Inferior parietal cortex (tissue), 1 donor: ENCODE results near the gene SGSH.

Source experiments
- DNase-seq: peaks from one replicate; pipeline ENCODE4 v3.0.0-alpha.2; 2016; ENCODE audit errors: extremely low spot score

Gene SGSH

DNA sequence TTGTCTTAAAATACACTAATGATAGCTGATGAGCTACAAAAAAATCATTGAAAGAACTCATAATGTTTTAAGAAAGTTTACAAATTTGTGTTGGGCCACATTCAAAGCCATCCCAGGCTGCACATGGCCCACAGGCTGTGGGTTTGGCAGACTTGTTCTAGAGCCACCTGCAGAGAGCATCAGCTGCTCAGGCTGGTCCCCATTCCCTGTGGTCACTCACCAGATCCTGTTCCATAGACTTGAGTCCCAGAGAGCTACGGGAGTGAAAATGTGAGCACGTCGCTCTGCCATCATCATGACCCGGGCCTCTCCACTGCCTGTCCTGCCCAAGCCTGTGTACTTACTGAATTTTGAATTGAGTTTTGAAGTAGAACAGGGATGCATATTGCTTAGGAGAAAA is 7.0 kb upstream of the SGSH start:
- DNase-seq: no peak

DNA sequence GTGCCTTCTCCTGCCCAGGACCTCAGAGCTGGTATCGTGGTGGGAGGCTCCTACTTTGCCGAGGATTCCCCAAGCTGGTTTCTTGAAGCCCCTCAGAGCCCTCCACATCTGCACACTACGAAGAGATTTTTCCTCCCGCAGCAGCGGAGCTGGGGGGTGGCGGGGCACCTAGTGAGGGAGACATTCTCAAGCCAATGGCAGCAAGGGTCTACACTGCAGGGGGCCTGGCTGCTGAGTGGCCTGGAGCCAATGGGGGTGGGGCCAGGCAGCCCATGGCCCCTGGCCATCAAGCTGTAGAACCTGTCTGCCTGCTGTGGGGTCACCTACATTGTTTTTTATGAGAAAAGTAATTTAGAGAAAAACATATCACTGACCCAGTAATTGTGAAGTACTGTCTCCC is 5.1 kb upstream of the SGSH start:
- no peak for DNase-seq

DNA sequence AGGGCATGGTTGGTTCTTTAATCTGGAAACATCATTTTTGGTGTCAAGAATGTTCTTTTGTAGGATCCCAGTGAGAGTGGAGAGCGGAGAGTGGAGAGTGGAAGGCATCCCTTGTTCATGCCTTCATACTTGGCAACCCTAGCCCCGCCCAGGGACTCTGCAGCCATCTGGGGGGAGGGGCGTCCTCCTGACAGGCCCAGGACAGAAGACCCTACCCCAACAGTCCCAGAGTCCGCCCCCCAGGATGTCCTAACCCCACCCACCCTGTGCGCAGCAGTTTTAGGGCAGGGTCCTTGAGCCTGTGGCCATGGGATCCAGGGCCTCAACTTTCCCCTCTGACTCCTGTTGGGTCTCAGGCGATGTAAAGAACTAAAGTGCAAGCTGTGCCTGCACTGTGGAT is 4.5 kb upstream of the SGSH start:
- no peak for DNase-seq

DNA sequence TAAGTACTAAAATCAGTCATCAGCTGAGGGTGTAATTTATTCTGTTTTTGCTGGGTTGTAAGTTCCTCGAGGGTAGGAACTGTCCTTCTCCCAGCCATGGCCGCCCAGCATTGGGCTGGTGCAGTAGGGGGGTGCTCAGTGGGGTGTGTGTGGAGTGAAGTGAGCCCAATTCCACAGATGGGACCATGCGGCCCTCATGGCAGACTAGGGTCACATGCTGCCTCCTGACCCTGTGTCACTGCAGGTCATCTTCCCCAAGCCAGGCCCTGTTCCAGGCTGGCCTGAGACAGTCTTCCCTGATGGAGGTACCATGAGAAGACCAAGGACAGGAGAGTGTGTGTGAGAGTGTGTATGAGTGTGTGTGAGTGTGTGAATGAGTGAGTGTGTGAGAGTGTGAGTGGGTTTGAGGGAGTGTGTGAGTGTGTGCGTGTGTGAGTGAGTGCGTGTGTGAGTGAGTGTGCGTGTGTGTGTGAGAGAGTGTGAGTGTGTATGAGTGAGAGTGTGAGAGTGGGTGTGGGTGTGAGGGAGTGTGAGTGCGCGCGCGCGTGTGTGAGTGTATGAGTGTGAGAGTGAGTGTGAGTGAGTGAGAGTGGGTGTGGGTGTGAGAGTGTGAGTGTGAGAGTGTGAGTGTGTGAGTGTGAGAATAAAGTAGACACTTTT is 3.8 kb upstream of the SGSH start:
- no peak for DNase-seq

DNA sequence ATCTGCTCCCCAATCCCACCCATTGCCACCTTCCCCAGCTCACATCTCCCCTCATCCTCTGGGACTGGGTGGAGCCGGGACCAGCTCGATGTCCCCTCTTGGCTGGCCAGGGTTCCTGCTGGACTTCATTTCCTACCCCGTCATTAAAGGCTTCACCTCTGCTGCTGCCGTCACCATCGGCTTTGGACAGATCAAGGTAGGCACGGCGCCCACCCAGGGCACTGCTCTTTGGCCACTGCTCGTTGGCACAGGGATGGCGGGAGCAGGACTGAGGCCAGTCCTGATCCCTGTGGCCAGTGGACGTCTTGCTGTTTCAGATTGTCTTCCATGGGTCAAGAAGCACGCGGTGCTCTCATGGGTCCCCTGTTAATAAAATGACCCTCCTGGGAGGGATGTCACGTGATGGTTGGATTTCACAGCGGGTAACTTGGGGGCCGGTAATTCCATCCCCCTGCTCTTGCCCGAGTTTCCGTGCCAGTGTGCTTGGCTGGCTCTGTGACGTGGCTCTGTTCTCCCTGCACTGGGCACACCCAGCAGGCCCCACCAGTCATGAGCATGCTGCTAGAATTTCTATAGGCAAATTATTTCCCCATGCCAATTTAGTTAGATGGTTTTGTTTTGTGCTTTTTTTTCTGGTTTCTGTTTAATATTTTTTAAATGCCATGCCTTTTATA is 3.1 kb upstream of the SGSH start:
- DNase-seq: no peak

DNA sequence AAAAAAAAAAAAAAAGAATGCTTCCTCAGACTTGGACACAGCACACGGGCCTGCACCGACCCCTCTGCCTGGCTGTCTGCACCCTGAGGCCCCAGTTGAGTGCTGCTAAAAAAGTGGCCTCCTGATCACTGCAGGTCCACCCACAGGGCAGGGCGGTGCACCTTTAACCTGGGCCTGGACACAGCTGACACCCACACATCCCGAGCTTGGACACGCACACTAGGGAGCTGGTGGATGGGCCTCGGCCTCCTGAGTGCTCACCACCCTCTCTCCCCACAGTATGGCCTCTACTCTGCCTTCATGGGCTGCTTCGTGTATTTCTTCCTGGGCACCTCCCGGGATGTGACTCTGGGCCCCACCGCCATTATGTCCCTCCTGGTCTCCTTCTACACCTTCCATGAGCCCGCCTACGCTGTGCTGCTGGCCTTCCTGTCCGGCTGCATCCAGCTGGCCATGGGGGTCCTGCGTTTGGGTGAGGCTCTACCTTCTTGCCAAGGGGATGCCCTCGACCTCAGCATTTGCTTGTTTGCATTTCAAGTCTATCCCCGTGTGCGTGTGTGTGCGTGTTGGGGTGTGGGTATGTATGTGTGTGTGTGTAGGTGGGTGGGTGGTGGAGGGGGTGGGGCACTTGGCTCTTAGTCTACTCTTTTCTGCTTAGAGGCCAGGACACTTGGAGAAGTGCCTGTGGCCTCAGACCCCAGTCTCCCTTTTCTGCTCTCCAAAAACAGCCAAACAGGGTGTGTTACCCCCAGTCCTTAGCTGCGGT is 2.4 kb upstream of the SGSH start:
- no peak for DNase-seq

DNA sequence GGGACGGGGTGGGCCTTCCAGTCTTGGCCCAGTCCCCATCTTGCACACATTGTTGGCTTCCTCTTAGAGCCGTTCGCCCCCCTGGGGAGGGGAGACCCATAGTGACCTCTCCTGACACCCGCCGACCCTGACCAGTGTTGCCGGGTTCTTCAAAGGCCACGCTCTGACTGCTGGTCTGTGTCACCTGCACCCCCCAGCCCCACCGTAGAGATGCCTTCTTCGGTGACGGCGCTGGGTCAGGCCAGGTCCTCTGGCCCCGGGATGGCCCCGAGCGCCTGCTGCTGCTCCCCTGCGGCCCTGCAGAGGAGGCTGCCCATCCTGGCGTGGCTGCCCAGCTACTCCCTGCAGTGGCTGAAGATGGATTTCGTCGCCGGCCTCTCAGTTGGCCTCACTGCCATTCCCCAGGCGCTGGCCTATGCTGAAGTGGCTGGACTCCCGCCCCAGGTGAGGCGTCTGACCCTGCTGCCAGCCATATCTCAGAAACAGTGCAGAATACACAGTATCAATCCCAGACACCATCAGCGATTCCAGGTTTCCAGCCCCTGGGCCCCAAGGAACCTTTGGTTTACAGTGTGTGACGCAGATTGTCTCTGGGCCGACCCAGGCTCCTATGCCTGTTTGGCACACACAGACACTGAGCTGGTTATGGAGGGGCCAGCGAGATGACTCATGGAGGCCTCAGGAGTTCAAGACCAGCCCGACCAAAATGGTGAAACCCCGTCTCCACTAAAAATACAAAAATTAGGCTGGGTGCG is 1.4 kb upstream of the SGSH start:
- no peak for DNase-seq

DNA sequence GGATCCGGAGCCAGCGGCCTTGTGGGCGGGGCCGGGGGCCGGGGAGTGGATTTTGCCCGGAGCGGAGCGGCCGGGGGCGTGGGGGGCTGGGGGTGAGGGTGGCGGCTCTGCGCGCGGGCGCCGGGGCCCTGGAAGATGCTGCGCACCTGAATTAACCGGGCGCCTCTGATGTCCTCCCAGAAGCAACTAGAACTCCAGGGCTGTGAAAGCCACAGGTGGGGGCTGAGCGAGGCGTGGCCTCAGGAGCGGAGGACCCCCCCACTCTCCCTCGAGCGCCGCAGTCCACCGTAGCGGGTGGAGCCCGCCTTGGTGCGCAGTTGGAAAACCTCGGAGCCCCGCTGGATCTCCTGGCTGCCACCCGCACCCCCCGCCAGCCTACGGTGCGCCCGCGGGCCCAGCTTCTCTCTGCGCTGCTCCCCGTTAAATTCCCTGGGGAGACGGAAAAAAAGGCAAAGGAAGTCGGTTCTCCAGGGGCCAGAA is 643 bp upstream of the SGSH start:
- peak; percentile 15 for DNase-seq

DNA sequence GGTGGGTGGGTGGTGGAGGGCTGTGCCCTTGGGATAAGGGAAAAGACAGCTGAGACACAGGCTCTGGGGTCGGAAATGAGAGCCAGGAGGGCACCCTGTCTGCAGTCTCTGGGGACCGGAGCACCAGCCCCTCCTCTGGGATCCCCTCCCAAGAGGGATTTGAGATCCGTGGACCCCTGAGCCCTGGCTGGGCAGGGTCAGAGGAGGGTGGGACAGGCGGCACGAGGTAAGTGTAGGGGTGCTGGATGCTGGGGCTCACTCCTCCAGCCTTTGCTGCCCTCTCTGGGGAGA is 425 bp downstream of the SGSH start:
- DNase-seq: no peak

DNA sequence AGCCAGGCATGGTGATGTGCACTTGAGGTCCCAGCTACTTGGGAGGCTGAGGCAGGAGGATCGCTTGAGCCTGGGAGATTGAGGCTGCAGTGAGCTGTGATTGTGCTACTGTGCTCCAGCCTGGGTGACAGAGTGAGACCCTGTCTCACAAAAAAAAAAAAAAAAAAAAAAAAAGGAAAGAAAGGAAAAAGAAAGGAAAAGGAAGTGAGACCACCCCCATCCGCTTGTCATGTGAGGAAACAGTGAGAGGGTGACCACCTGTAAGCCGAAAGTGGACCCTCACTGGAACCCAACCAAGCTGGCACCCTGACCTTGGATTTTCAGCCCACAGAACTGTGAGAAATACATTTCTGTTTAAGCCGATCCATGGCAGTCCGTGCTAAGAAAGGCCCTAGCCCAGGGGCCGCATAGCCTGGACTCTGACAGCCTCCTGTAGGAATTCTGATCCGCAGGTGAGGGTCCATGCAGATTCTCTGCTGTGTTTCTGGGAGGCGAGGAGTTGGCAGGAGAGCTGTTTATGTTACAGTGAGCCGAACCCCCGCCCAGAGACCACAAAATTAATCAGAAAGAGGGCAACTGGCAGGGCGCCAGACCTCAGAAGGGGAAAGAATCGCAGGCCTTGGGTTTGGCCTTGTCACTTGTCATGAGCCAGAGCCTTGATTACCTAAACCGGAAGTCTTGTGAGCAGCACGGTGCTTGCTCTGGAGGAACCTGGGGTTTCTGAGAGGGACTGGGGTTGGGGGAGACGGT is 945 bp downstream of the SGSH start:
- DNase-seq: peak; percentile 36

DNA sequence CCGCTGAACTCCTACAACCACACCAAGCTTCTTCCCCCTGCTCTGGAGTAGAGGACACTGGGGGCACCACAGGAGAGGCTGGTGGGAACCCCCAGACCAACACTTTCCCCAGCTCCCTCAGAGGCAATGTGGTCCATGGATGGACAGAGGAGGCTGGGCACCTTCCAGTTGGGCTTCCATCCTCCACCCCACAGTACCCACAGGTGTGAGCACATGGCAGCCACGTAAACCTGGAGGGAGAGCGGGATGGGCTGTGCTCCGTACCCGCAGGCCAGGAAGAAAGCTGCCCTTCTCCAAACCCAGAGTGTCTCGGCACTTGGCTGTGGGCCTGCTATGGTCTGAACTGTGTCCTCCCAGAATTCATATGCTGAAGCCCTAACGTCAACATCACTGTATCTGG is 1.7 kb downstream of the SGSH start:
- no peak for DNase-seq

DNA sequence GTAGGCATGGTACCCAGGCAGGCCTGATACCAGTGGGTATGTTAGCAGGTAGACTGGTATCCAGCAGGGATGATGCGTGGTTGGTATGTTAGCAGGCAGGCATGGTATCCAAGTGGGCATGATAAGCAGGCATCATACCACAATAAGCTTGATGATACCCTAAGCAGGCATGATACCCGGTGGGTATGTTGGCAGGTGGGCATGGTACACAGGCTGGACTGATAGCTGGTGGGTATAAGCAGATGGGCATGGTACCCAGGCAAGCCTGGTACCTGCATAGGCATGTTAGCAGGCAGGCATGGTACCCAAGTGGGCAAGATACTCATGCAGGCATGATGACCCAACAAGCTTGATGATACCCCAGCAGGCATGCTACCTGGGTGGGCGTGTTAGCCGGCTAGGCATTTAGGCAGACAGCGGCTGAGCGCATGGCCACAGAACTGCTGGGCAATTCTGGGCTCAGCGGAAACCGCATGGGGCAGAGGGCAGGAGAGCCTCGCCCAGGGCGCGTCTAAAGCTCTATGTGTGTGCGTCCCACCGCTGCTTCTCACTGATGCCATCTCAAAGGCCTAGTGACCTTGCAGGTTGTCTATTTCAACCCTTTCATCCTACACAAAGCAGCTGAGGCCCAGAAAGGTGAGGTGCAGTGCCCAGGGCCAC is 2.3 kb downstream of the SGSH start:
- DNase-seq: no peak

DNA sequence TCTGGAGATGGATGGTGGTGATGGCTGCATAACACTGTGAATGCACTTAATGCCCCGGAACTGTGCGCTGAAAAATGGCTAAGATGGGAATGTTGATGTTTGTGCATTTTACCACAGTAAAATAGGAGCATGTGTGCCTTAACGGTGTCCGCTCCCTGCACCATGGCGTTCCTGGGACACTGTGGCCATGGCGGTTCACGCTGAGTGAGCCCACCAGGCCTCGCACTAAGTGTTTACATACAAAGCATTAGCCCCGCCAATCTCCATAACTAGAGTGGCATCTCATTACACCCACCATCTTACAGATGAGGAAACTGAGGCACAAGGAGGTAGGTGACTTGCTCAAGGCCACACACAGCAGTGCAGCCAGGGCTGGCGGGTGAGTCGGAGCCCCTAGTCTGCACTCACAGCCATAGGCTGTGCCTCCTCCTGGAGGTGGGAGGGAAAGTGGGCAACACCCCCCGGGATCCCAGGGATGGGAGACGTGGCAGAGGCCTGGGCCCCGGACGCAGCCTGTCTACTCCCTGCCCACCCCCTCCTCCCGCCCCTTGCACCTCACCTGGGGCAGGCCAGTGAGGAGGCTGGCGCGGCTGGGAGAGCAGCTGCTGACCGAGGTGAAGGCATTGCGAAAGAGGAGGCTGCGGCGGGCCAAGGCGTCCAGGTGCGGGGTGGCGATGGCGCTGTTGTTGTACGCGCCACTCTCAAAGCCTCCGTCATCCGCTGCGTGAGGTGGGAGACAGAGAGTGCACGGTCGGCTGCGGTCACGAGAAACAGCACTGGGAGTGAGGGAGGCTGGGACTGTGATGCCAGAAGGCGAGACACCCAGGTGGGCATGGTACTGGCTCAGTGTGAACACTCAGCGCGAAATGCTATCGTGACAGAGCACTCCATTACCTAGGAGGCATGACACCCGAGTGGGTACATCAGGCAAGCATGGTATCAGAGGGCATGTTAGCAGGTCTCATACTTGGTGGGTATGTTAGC is 3.4 kb downstream of the SGSH start:
- no peak for DNase-seq

DNA sequence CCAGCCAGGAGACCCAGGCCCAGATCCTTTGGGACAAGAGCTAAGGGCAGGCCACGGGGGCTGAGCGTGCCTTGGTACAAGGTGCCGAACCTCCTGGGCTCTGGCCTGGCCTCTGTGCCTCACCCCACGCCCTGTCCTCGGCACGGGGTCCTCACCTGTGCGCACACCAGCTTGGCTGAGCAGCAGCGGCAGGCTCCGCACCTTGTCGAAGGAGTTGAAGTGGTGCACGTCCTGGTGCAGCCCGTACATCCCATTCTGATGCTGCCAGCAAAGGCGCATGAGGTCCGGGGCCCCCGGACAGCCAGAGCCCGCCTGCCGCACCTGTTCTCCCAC is 5.3 kb downstream of the SGSH start:
- DNase-seq: no peak

DNA sequence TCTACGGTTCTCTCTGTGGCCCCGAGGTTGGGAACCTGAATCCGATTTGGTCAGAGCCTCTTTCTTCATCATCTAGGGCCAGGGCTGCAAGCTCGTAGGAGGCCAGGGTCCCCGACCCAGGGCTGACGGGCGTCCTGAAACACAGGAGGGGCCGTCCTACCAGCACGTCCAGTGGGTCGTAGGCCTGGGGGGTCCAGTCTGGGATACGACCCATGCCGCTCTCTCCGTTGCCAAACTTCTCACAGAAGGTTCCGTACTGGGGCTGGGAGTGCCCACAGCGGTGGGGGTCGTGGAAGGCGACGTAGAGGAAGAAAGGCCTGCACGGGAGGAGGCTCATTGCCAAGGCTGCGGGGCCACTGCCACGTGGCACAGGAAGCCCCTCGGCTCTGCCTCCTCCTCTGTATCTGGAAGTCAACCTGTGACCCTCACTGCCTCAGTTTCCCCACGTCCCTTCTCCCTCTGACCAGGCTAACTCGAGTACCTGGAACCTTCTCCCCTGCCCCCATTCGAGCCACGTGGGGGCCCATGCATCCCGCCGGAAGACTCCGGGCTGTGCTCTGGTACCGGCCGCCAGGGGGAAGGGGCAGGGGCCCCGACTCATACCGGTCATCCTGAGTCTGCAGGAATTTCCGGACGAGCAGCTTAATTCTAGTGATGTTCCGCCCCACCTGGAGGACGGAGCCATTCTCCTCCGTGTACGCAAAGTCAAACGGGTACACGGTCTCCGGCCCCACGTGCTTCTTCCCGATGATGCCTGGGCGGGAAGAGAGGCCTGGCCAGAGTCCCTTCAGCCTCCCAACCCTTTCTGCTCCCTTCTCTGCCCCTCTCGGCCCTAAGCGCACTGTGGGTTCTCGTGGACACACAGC is 5.9 kb downstream of the SGSH start:
- no peak for DNase-seq

DNA sequence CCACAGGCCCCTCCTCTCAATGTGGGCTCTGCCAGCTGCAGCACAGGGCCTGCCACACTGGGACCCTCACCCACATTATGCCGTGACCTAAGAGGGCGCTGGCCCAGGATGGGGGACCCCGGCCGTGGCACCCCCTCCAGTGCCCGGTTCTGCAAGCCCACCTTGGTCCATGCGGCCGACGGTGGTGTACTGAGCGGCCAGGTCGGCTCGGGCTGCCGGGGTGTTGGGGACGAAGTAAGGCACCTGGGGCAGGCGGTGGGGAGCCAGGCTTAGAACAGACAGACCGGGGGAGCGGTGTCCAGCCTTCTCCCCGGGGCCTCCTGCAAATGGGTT is 6.5 kb downstream of the SGSH start:
- no peak for DNase-seq

DNA sequence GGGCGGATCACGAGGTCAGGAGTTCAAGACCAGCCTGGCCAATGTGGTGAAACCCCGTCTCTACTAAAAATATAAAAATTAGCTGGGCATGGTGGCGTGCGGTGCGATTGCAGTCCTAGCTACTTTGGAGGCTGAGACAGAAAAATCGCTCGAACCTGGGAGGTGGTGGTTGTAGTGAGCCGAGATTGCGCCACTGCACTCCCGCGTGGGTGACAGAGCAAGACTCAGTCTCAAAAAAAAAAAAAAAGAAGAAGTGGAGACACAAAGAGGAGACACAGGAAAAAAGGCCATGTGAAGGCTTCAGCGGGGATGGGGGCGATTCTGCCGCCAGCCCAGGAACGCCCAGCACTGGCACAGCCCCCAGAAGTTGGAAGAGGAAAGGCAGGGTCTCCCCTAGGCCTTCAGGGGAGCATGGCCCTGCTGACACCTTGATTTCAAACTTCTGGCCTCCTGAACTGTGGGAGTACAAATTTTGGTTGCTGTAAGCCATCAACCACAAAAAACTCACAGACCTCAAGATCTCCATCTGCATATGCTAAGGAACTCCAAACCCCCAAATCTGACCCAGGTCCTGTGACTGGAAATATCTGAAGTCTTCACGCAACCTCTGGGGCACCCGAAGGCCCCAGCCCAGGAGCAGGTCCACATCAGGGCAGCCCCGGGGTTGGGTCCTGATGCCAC is 7.0 kb downstream of the SGSH start:
- DNase-seq: no peak

DNA sequence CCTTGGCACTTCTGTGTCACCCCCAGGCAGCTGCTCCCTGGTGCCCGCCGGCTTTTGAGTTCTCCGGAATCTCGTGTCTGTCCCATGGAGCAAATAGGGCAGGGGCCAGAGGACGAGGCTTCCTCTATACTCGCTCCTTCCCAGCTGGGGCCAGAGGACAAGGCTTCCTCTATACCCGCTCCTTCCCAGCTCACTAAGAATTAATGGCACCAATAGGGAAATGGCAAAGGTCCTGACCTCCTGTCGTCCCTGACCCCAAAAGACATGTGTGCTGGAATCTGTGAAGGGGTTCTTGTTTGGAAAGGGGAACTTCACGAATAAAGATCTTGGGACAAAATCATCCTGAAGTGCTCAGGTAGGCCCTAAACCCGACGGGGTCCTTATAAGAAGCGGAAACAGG is 7.6 kb downstream of the SGSH start:
- DNase-seq: no peak

DNA sequence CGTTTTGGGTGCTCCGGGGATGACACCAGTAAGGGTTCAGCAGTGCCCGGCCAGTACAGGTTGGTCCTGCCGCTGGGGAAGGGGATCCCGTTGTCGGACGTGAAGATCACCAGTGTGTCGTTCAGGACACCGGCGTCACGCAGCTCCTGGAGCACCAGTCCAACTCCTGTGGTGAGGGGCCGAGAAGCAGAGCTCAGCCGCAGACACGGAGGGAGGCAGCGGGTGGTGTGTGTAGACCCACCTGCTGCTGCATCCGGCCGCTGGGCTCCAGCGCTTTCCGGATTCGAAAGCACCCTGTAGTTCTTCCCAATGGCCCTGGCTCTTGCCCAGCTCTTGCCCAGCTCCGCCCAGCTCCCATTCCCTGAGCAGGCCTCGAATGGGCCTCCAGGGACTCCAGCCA is 8.0 kb downstream of the SGSH start:
- no peak for DNase-seq
